GM21381 (cell line): ENCODE results near the gene NFE2L1.
"Not testable (repeated sequence)": the region's sequence is repeated elsewhere in the genome, so short reads cannot be mapped to it uniquely, and the experiment has no call there.

ENCODE experiments used
- ATAC-seq: cut with Tn5 transposase; IDR thresholded peaks from one replicate; pipeline ENCODE4 v1.9.1; 2021; ENCODE audit warnings: mild to moderate bottlenecking, moderate library complexity; ENCODE audit not compliant: unreplicated experiment

Gene NFE2L1

DNA sequence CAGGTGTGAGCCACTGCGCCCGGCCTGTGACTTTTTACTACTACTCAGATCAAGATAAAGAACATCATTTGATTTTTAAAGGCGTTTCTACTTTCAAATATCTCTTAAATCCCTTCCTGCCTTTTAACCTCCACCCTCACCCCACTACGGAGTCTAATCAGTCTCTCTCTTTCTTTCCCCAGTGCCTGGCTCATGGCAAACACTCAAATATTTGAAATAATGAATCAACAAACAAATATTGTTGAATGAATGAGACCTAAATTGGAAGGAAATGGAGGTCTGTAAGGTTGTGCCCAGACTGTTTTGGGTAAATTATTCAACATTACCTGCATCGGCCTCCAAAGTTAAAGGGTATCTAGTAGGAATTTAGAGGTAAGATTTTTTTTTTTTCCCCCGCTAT, 25.3 kb upstream of the NFE2L1 start:
- no peak for ATAC-seq

DNA sequence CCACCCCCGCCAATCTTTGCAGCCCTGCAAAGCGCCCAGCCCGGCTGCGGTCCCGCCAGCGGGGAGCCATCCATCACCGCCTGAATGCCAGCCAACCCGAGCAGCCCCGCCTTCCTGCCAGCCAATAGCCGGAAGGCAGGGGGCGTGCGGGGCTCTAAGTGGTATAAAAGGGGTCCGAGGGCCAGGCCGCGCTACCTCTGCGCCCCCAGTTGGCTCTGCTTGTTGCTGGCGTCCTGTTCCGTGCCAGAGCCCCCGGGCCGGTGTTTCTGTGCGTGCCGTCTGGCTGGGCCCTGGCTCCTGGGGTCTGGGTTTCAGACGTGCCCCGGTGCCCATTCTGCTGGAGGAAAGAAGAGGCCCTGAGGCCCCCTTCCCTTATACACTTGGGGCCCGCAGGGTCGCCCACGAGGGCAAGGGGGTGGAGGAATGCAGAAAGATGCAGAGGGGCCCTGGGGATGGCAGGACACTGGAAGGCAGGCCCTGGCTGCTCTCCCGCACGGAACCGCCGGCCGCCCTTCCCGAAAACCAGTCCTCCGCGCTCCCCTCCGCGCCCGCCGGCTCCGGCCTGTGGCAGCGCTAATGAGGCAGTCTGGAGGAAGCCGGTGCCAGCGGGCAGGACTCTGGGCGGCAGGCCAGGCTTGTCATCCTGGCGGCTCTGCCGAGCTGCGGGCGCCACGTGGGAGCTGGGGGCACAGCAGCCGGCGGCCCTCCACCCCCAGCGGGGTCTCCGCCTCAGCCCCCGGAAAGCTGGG, 24.6 kb upstream of the NFE2L1 start:
- ATAC-seq: no peak

DNA sequence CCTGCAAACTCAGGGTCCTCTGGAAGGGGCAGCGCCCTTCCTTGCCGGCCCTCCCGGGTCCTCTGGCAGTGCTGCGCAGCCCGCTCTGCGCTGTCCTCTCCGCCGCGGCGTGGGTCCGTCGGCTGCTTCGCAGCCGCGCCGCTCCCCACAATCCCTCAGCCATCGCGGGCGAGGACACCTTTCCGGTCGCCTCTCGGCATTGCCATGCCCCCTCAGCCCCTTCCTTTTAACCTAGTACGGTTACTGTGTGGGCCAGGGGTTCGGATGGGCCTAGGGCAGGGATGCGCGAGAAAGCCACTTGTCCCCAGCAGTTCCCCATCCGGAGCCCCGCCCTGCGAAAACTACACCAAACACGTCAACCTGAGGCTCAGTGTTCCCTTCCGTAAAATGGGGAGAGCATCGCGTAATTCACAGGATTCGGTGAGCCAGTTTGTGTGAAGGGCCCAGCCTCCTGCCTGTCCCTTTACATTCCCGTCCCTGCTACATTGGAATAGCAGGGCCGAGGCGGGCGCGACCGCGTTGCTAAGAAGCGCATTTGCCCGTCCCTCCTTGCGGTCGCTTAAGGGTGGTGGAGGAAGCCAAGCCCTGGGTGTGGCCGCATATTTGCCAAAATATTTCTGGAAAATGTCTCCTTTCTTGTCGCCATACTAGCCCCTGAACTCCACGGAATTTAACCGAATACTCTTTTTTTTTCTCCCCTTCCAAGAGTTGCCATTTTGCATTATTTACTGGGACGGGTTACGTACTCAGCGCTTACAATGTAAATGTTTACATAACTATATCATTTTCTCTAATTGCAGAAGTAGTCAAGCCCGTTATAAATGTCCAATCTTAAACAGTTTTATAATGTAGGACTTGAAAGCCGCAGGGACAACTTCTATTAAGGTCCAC, 23.8 kb upstream of the NFE2L1 start:
- ATAC-seq: peak; percentile 6

- ATAC-seq: peak; percentile 84
These were observed 22.9 kb upstream of the NFE2L1 start for GRCh38 chr17:48025040-48025903.

DNA sequence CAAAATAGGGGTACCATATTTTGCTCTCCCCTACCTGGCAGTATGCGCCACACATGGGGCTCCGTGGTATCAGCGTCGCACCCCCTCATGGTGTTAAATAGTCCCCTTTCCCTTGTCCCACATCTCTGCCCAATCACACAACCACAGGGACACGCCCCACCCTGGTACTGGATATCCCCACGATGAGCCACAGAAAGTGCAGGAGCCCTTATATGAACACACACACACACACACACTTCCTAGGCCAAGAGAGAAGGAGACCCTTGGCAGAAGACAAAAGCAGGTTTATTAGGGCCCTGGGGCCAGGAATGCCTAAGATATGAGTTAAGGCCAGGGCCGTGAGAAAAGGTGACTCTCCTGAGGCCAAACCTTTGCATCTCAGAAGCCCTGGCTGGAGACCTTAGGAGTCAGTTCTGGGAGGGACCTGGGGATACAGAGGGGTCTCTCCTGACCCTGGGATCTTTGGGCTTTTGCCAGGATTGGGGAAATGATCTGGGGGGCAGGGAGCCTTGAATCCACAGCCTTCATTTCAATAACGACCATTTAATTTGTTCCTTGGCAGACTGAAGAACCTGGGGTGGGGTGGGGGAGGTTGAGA, 22.2 kb upstream of the NFE2L1 start:
- no peak for ATAC-seq

DNA sequence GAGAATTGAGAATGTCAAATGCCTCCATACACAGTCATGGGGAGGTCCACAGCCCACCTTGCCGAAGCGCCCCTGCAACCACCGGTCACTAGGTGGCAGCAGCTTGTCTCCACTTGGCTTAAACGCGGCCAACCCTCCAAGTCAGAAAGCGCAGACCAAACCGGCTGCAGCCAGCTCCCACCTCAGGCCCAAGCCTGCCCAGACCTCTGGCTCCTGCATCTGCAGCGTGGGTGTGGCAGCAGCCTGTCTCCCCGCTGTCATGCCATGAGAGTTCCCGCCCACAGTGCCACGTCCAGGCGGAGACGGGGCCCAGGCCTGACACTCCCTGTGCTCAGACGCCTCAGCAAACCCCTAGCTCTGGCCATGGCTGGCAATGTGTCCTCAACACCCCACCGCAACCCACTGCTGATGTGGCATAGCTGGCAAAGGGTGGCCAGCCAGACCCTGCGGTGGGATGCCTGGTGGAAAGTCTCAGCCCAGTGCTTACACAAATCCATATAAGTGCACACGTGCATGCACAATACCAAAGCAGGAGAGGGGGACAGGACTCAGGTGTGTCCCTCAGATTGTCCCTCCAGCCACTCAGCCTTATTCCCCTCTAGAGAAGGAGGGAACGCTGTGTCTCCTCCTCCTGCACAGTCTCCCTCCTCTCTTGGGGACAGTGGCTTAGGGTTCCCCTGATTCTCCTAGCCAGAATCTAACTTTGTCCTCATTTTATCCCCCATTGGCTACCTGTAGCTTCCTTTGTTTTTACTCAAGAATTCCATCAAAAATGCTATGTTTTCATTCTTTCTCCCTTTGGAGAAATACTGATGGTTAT, 21.4 kb upstream of the NFE2L1 start:
- ATAC-seq: no peak

DNA sequence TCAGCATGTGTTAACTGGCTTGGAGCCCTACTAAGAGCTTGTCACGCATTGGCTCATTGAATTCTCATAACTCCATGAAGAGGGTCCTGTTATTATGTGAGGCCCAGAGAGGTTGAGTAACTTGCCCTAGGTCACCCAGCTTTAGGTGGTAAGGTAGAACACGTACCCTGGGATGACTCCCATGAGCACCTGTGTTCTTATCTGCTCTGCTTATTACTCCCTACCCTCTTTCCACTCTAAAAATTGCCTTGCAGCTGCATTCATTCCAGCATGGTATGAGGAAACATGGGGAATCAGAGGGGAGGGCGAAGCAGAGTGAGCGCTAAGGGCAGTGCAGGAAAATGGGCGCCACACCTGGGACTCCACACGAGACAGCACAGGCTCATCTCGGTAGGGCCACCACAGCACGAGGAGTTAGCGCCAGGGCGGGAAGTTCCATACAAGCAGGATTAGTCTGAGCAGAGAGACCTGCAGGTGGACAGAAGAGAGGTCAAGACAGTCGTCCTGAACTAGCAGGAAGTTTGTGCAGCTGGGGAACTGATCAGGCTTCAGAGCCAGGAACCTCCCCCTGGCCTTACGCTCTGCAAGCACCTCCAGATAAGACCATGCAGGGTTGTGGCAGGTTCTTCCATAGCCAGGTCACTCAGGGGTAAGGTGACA, 20.7 kb upstream of the NFE2L1 start:
- ATAC-seq: no peak

GRCh38 chr17:48028736-48029135, 19.4 kb upstream of the NFE2L1 start:
- ATAC-seq: no peak

DNA sequence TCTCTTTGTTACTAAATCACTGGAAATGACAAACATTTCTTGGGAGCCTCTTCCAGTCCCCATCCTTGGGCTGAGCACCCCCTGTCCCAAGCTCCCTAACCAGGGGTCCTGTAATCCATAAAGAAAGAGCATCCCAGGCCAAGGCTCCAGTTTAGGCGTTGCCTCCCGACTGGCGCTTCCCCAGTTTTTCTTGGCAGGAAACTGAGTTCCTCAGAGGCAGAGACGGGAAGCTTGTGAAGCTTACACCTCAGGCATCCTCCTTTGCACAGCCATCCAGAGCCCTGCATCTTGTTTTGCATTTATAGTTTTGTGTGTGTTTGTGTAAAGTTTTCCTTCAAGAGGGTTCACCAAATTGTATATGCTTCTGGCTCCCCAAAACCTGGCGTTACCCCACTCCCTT, 17.6 kb upstream of the NFE2L1 start:
- no peak for ATAC-seq

GRCh38 chr17:48031966-48032365, 16.2 kb upstream of the NFE2L1 start:
- no peak for ATAC-seq

- ATAC-seq: not testable (repeated sequence)
These were observed 13.4 kb upstream of the NFE2L1 start for GRCh38 chr17:48034734-48035133.

- no peak for ATAC-seq
These were observed 11.5 kb upstream of the NFE2L1 start for GRCh38 chr17:48036693-48037035.

DNA sequence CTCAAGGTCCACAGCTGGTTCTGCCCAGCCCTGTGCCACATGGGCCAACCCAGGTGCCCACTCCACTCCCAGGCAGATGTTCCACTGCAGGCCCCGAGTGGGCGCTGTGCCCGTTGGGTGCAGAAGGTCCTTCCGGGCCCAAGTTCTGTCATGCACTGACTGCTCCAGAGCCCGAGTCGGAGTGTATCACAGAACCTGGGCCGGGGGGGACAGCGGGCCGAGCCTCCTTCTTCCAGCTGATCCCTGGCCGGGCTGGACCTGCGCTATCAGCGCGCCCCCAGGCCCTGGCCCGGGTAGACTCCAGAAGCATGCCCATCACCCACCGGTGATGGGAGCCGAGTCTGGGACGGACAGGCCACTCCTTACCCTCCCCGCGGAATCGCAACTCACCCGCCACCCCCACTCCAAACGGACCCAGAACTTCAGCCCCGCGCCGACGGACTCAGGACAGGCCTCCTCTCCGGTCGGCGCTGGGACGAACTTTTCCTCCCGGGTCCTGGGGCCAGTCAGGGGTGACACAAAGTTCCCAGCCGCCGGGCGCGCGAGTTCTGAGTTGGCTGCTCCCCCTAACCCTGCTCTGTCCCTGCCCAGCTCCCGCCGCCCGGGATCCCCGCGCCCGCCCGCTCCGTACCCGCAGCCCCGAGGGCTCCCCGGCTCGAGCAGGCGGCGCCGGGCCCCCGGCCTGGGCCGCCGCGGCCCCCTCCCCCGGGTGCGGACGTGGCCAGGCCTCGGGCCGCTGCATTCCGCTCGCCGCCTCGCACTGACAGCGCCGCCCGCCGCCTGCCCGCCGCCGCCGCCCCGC, 10.9 kb upstream of the NFE2L1 start, which contains the start of gene COPZ2:
COPZ2 (minus strand) TSS at position 762 of the 802 bp plus-strand sequence; CDS start at position 742, 20 bp downstream.
- ATAC-seq: no peak

DNA sequence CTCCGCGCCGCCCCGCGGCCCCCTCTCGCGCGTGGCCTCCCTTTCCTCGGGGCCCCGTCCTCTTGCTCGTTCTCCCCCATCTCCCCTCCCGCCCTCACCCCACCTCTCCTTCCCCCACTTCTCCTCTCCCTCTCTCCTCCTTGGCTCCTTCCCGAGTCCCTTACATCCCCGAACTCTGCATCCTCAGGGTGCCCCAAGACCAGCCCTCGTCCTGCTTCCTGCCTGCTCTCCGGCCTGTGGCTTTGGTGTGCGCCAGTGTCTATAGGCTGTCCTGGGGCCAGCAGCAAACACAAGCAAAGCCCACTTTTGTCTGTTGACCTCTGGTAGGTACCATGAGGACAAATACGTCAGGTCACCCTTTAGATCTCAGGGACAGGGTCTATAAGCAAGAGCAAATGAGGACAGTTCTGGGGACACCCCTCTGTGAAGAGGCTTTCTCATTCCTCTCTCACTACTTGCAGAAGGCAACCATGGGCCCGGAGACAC, 10.3 kb upstream of the NFE2L1 start:
- ATAC-seq: no peak

GRCh38 chr17:48038687-48039086, 9.5 kb upstream of the NFE2L1 start:
- ATAC-seq: no peak

DNA sequence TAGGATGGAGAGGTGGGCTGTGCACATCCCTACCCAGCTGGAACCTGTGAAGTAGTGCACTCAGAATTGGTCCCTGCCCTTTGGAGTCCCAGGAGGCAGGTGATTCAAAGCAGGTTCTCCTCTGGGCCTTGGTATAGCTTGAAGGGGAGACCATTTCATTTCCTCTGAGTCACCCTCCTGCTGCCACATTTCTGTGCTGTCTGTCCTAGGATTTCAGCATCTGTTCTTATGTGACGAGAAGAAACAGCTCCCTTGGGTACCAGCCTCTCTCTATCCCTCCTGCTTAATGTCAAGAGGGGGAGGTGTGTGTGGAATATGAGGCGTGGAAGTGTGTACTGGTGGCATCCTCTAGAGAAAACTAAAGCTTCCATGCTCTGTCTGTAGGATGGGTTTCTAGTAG, 5.0 kb upstream of the NFE2L1 start:
- ATAC-seq: no peak

- no peak for ATAC-seq
These were observed 3.3 kb upstream of the NFE2L1 start for GRCh38 chr17:48044851-48045250.

DNA sequence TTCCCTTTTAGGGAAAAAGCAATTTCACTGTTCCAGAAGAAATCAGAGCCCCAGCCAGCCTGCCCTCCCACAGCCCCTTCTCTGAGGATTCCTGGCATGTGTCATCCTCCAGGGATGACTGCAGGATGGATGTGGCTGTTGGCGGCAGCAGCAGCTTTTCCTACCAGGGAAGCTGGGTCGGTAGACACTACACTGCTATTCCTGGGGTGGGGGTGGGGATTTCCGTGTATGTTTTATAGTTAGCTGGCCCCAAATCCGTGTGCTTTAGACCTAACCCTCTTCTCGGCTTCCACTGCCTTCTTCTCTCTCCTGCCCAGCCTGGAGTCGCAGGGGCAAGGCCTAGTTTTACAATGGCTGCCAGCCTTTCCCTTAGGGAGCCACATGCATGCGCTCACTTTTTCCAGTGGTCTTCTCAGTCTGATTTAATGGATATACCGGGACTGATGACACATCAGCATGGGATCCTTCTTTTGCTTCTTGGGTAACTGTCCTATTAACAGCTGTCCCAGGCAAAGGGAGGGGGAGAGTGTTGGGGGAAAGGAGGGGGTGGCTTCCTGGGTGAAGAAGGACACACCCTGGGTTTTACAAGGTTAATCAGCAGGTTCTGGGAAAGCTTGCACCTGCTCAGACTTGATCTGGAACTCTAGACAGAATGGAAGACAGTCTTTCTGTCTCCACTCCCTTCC, 2.7 kb upstream of the NFE2L1 start:
- no peak for ATAC-seq
